ENCODE results near the gene SYNE2. TPM values are rescaled to one million over a fixed set of nuclear protein-coding genes. Genes with fewer than 3 reads are reported as not detected.
"Not testable (repeated sequence)": the region's sequence is repeated elsewhere in the genome, so short reads cannot be mapped to it uniquely, and the experiment has no call there.

The SYNE2 gene
- total RNA-seq, 2 experiments from 2014 or later = 23.4 to 26.5 TPM

- POLR2A ChIA-PET = no interaction called here
- CTCF ChIA-PET = no interaction called here
These were observed 142.5 kb downstream of the SYNE2 start for GRCh38 chr14:63995285-63995684.

GRCh38 chr14:63996016-63996415, 143.2 kb downstream of the SYNE2 start:
- ChIA-PET CTCF (no interaction called here), POLR2A (no interaction called here)

DNA sequence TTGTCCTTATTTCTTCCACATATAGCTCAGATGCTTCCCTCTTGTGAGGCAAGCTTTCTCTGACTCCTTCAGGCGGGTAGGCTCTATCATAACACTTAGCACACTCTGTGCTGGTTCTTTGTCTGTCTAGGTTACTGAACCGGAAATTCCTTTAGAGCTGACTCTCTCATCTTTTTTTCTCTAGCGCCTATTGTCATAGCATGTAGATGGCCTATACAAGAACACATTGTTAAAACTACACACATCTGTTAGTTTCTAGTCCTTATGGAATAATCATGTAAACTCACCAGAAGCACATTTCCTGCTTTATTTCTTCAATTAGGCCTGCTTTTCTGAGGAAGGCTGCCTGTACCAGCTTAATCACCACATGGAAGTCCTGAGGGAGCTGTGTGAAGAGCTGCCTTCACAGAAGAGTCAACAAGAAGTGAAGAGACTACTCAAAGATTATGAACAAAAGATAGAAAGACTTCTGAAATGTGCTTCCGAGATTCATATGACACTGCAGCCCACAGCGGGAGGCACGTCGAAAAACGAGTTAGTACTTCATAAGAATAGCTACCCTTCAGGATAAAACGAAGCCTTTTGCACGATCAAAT, 143.9 kb downstream of the SYNE2 start:
- CTCF ChIA-PET = no interaction called here

DNA sequence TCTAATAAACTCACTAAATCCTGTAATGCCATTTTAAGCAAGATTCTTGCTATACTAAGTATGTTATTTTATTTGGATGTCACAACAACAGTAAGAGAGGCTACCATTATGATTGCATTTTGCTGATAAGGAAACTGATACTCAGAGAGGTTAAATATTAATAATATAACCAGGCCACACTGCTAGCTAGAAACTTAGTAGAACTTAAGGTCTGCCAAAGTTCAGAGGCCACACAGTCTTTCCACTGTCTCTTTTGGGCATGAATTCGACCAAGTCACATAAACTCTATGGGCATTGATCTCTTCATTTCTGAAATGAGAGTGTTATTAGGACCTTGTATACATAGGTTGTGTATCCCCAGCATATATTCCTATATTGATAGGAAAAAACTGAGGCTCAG, 147.9 kb downstream of the SYNE2 start:
- CTCF ChIA-PET = no interaction called here
- POLR2A ChIA-PET = no interaction called here

More for the DNA sequence above, 143.9 kb downstream of the SYNE2 start:
- POLR2A ChIA-PET = no interaction called here

GRCh38 chr14:64005822-64006221, 153.0 kb downstream of the SYNE2 start:
- ChIA-PET CTCF (no interaction called here), POLR2A (no interaction called here)

- CTCF ChIA-PET = no interaction called here
- POLR2A ChIA-PET = no interaction called here
These were observed 155.2 kb downstream of the SYNE2 start for GRCh38 chr14:64008016-64008415.

DNA sequence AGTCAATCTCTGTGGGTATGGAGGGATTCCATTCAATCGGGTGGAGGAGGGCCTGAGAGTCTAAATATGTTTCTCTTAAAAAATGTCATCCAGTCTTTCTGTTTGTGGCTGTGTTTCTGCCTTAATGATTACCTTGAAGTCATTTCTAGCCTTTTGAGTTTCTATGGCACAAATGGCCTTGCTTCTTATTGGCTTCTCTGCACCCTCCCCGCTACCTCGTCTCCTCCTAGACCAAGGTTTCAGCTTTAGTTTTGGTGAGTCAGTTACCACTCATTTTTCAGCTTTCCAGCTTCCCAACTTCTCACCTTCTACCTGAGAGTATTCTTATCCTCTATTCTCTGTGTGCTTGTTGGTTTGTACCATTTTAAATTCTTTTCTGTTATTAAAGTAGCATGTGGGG, 159.2 kb downstream of the SYNE2 start:
- CTCF ChIA-PET = no interaction called here

DNA sequence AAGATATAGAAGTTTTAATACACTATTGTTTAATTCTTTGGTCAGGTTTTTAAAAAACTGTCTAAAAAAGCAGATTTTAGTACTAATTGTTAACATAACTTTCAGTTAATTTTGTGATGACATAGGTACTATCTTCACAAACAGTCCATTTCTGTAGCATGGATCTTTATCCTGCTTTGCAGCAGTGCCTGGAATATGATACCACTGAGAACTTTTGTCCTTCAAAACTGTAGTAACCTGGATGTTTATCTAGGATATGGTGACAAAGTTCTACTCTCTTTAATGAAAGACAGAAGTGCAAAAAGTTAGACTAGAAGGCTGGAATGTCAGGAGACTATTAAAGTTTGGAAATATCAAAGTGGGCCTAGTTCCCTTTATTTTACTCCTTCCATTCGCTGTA, 159.9 kb downstream of the SYNE2 start:
- POLR2A ChIA-PET = no interaction called here
- CTCF ChIA-PET = no interaction called here

More for the DNA sequence above, 159.2 kb downstream of the SYNE2 start:
- POLR2A ChIA-PET = no interaction called here

- ChIA-PET CTCF (no interaction called here), POLR2A (no interaction called here)
These were observed 172.7 kb downstream of the SYNE2 start for GRCh38 chr14:64025479-64025878.

DNA sequence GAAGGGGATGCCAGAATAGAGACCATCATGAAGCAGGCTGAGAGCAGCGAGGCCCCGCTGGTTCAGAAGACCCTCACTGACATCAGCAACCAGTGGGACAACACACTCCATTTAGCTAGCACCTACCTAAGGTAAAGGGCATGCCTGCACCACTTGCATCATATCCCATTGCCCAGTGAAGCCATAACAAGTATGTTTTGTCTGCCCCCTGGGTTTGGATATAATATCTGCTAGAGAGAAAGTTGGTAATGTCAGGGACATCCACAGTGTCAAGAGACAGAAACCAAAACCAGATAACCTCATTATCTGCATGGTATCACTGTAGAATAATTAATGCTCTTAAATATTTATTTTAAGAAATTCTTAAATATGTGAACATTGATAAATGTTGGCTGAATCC, 173.8 kb downstream of the SYNE2 start:
- ChIA-PET POLR2A (no interaction called here), CTCF (no interaction called here)

DNA sequence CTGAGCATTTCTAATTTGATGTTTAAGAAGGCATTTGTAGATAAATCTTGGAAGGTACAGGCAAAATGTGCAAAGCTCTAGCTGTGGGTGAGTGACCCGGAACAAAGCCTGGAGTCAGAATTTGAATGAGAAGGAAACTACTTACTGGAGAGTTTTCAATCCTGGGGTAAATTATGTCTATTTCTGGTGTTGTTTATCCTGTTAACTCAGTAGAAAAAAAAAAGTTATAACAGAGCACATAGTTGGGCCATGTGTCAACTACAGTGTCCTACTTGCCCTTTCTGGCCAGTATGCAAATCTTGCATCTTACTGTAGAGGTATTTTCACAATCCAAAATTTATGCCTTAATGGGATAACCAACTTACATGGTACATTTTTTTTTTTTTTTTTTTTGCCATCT, 182.3 kb downstream of the SYNE2 start:
- POLR2A ChIA-PET = no interaction called here
- CTCF ChIA-PET = no interaction called here

DNA sequence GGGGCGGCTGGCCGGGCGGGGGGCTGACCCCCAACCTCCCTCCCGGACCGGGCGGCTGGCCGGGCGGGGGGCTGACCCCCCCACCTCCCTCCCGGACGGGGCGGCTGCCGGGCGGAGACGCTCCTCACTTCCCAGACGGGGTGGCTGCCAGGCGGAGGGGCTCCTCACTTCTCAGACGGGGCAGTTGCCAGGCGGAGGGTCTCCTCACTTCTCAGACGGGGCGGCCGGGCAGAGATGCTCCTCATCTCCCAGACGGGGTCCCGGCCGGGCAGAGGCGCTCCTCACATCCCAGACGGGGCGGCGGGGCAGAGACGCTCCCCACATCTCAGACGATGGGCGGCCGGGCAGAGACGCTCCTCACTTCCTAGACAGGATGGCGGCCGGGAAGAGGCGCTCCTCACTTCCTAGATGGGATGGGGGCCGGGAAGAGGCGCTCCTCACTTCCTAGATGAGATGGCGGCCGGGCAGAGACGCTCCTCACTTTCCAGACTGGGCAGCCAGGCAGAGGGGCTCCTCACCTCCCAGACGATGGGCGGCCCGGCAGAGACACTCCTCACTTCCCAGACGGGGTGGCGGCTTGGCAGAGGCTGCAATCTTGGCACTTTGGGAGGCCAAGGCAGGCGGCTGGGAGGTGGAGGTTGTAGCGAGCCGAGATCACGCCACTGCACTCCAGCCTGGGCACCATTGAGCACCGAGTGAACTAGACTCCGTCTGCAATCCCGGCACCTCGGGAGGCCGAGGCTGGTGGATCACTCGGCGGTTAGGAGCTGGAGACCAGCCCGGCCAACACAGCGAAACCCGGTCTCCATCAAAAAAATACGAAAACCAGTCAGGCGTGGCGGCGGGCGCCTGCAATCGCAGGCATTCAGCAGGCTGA, 185.3 kb downstream of the SYNE2 start:
- CTCF ChIA-PET, POLR2A ChIA-PET: not testable (repeated sequence)

DNA sequence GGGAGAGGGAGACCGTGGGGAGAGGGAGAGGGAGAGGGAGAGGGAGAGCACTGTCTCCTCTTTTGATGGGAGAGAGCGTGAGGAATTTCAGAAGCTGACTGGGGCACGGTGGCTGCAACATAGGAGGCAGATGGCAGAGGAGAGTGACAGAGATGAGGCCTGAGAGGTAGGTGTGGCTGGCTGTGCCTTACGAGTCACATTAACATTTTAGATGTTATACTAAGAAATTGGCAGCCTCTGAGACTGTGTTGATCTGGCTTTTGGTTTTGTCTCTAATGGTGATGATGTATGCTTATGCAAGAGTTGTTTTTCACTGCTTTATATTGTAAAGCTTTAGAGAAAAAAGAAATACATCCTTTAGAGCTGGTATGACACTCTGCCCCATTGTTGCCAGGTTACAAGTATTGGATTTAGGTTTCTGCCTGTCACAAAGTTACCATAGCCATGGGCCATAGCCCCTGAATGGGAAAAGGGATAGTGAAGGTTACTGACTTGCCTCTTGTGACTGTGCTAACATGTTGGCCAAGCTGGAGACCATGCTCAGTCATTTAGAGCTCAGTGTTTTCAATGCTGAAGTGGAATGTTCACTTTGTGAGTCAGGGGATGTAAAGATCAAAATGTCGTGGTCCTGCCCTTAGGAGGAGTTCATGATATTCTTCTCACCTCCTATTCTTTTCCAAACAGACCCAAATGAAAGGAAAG, 186.2 kb downstream of the SYNE2 start:
- ChIA-PET CTCF (no interaction called here), POLR2A (no interaction called here)

DNA sequence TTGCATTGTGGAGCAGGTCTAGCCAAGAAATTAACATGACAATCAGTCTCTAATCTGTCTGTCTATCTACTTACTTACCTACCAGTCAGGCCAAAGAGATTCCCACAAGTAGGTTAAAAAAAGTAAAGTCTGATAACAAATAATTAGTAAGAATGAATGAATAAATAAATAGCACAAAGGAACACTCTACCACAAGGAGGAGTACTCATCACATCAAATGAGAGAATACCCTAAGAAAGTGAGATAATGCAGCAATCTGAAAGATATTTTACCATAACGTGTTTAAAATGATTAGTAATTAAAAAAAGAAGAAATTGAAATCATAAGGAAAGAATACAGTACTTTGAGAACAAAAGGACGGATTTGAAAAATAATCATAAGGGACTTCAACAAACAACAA, 187.2 kb downstream of the SYNE2 start:
- ChIA-PET POLR2A (no interaction called here), CTCF (no interaction called here)

GRCh38 chr14:64043296-64043695, 190.5 kb downstream of the SYNE2 start:
- CTCF ChIA-PET, POLR2A ChIA-PET: not testable (repeated sequence)

DNA sequence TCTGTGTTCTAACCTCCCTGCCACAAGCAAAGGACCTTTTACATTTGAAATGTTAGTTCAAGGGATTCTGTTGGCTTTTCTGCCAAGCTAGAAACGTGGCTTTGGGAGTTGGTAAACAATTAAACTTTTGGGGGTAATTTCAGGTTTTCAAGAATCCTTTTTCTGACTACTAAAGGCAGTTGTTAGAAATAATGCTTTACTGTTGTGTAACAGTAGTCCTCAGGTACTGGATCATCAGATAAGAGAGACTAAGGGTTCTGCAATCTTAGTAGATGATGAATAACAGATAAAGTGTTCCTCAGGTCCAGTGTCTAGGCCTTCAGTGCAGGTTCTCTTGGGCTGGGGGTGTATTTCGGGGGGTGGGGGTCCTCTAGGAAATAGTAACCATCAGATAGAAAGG, 192.3 kb downstream of the SYNE2 start:
- ChIA-PET CTCF (no interaction called here), POLR2A (no interaction called here)

DNA sequence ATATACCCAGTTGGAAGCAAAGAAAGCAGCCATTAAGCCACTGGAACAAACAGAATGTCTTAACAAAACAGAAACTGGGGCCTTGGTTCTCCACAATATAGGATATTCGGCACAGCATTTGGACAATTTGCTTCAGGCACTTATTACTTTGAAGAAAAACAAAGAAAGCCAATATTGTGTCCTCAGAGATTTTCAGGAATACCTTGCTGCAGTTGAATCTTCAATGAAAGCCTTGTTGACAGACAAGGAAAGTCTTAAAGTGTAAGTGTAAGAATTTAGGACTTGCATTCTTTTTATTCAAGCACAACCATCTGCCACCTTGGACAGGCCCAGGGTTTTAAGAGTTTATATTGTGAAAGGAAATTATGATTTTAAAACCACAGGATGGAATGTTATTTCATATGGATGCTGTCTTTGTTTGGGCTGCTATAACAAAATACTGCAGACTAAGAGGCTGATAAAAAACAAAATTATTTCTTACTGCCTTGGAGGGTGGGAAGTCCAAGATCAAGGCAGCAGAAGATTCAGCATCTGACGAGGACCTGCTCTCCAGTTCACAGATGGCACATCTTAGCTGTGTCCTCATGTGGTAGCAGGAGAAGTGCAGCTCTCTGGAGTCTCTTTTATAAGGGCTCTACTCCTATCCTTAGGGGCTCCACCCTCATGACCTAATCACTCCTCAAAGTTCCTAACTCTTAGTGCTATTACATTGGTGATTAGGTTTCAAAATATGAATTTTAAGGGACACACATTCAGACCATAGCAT, 197.0 kb downstream of the SYNE2 start:
- ChIA-PET CTCF (no interaction called here), POLR2A (no interaction called here)

GRCh38 chr14:64053694-64054669, 201.2 kb downstream of the SYNE2 start:
- ChIA-PET POLR2A (no interaction called here), CTCF (no interaction called here)

DNA sequence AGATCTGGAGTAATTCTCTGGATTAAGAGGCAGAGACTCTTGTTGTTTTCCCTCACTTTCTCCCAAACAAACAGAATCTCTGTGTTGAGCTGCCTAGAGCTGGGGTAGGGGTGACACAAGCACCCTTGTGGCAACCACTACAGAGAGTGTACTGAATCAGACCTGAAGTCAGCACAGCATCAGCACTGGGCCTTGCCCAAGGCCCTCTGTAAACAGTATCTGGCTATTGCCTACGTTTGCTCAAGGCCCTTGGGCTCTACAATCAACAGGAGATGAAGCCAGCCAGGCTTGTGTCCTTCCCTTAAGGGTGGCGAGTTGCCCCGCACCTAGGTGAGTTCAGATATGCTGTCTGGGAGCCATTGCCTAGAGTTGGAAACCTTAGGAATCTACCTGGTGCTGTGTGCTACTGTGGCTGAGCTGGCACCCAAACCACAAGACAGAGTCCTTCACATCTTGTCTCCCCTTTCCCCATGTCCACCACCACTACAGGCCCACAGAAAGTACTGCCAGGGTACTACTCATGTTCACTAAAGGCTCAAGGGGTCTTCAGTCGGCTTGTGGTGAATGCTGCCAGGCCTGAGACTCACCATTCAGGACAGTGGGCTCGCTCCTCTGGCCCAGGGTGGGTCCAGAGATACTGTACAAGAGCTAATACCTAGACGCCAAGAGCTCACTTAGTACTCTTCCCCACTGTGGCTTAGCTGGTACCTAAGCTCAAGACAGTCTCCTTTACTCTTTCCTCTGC, 206.8 kb downstream of the SYNE2 start:
- ChIA-PET CTCF (no interaction called here), POLR2A (no interaction called here)

All from activated CD8-positive, alpha-beta memory T cell treated with anti-CD3 and anti-CD28 coated beads for 36 hours (primary cell).